ENCODE data around the gene SLC5A11.

Gene SLC5A11

GRCh38 chr16:24819462-24820040, 26.2 kb upstream of the SLC5A11 start:
- Histone ChIP-seq H3K9me3 (replicated peaks in 1 of 11) (no peaks in the 10 kb centered on the region), H3K27me3 (no peaks in the 10 kb centered on the region), H3K36me3 (peaks cover 92 to 100% (median 98%) of the 10 kb centered on the region in 11 experiments), H3K4me2 (peak overlapping the region in 6 of 11 experiments; percentile 18 to 57 (median 49); a peak in 7 of 22 replicates), H3K4me1 (peaks cover 7 to 25% (median 18%) of the 10 kb centered on the region in 10 experiments; a peak in 16 of 20 replicates), H3K4me3 (no peak overlapping the region), H4K20me1 (peaks cover 0 to 23% (median 7%) of the 10 kb centered on the region in 11 experiments; a peak in 12 of 22 replicates), H3K9ac (peak overlapping the region in 4 of 11 experiments; percentile 6 to 44 (median 32); a peak in 4 of 22 replicates), H3K27ac (peak overlapping the region in 9 of 11 experiments; percentile 5 to 77 (median 67); a peak in 14 of 22 replicates)
- no peak for TF ChIP-seq Cebpa-rat (IDR thresholded peaks at IDR 0.05)

GRCh38 chr16:24820522-24820921, 25.2 kb upstream of the SLC5A11 start:
- H3K27ac ChIP-seq: peak overlapping the region in 9 of 11 experiments; percentile 5 to 77 (median 67); a peak in 15 of 22 replicates
- peaks cover 91 to 100% (median 98%) of the 10 kb centered on the region in 11 experiments for H3K36me3 ChIP-seq
- H3K27me3 ChIP-seq: no peaks in the 10 kb centered on the region
- peak in 6 of 11 experiments; percentile 8 to 85 (median 70); a peak in 8 of 22 replicates for TF ChIP-seq Cebpa-rat (IDR thresholded peaks at IDR 0.05)
- H3K4me2 ChIP-seq: peak overlapping the region in 7 of 11 experiments; percentile 18 to 57 (median 45); a peak in 10 of 22 replicates
- H3K9me3 ChIP-seq (replicated peaks in 1 of 11): no peaks in the 10 kb centered on the region
- no peak overlapping the region for H3K4me3 ChIP-seq
- H3K4me1 ChIP-seq: peaks cover 7 to 25% (median 18%) of the 10 kb centered on the region in 10 experiments; a peak in 16 of 20 replicates
- peak overlapping the region in 5 of 11 experiments; percentile 17 to 56 (median 46); a peak in 7 of 22 replicates for H3K9ac ChIP-seq
- H4K20me1 ChIP-seq: peaks cover 0 to 23% (median 7%) of the 10 kb centered on the region in 11 experiments; a peak in 12 of 22 replicates

GRCh38 chr16:24821129-24821528, 24.6 kb upstream of the SLC5A11 start:
- Histone ChIP-seq H3K27me3 (no peaks in the 10 kb centered on the region), H3K4me3 (no peak overlapping the region), H3K4me1 (peaks cover 7 to 25% (median 18%) of the 10 kb centered on the region in 10 experiments; a peak in 16 of 20 replicates), H3K4me2 (peak overlapping the region in 5 of 11 experiments; percentile 2 to 57 (median 45); a peak in 6 of 22 replicates), H3K36me3 (peaks cover 91 to 100% (median 98%) of the 10 kb centered on the region in 11 experiments), H4K20me1 (peaks cover 0 to 23% (median 7%) of the 10 kb centered on the region in 11 experiments; a peak in 12 of 22 replicates), H3K27ac (peak overlapping the region in 9 of 11 experiments; percentile 22 to 77 (median 67); a peak in 15 of 22 replicates), H3K9ac (peak overlapping the region in 6 of 11 experiments; percentile 15 to 56 (median 45); a peak in 8 of 22 replicates), H3K9me3 (replicated peaks in 1 of 11) (no peaks in the 10 kb centered on the region)
- TF ChIP-seq Cebpa-rat (IDR thresholded peaks at IDR 0.05): no peak

GRCh38 chr16:24822542-24822941, 23.2 kb upstream of the SLC5A11 start:
- peaks cover 91 to 100% (median 98%) of the 10 kb centered on the region in 11 experiments for H3K36me3 ChIP-seq
- H3K27me3 ChIP-seq: no peaks in the 10 kb centered on the region
- no peak overlapping the region for H3K9ac ChIP-seq
- H3K9me3 ChIP-seq (replicated peaks in 1 of 11): no peaks in the 10 kb centered on the region
- peaks cover 7 to 25% (median 18%) of the 10 kb centered on the region in 10 experiments; a peak in 16 of 20 replicates for H3K4me1 ChIP-seq
- H3K27ac ChIP-seq: peak overlapping the region in 3 of 11 experiments; percentile 71 to 77 (median 73); a peak in 2 of 22 replicates
- H3K4me2 ChIP-seq: no peak overlapping the region
- no peak for TF ChIP-seq Cebpa-rat (IDR thresholded peaks at IDR 0.05)
- H4K20me1 ChIP-seq: peaks cover 0 to 25% (median 7%) of the 10 kb centered on the region in 11 experiments; a peak in 11 of 22 replicates
- H3K4me3 ChIP-seq: no peak overlapping the region

- peaks cover 91 to 100% (median 98%) of the 10 kb centered on the region in 11 experiments for H3K36me3 ChIP-seq
- H3K27ac ChIP-seq: peak overlapping the region in 1 of 11 experiments; percentile 73; a peak in 1 of 22 replicates
- no peaks in the 10 kb centered on the region for H3K9me3 ChIP-seq (replicated peaks in 1 of 11)
- no peak overlapping the region for H3K9ac ChIP-seq
- H3K4me3 ChIP-seq: no peak overlapping the region
- peaks cover 7 to 25% (median 18%) of the 10 kb centered on the region in 10 experiments; a peak in 16 of 20 replicates for H3K4me1 ChIP-seq
- no peaks in the 10 kb centered on the region for H3K27me3 ChIP-seq
- H4K20me1 ChIP-seq: peaks cover 0 to 25% (median 7%) of the 10 kb centered on the region in 11 experiments; a peak in 11 of 22 replicates
- H3K4me2 ChIP-seq: no peak overlapping the region
- no peak for TF ChIP-seq Cebpa-rat (IDR thresholded peaks at IDR 0.05)
Observed at GRCh38 chr16:24822974-24823373, 22.8 kb upstream of the SLC5A11 start.

GRCh38 chr16:24825696-24826095, 20.1 kb upstream of the SLC5A11 start:
- H3K27me3 ChIP-seq: no peaks in the 10 kb centered on the region
- H3K4me3 ChIP-seq: no peak overlapping the region
- H3K27ac ChIP-seq: no peak overlapping the region
- peaks cover 69 to 91% (median 79%) of the 10 kb centered on the region in 11 experiments for H3K36me3 ChIP-seq
- no peak overlapping the region for H3K9ac ChIP-seq
- peaks cover 0 to 30% (median 6%) of the 10 kb centered on the region in 11 experiments; a peak in 9 of 22 replicates for H4K20me1 ChIP-seq
- no peak overlapping the region for H3K4me2 ChIP-seq
- H3K9me3 ChIP-seq (replicated peaks in 1 of 11): no peaks in the 10 kb centered on the region
- TF ChIP-seq Cebpa-rat (IDR thresholded peaks at IDR 0.05): no peak
- H3K4me1 ChIP-seq: peaks cover 0 to 12% (median 7%) of the 10 kb centered on the region in 10 experiments; a peak in 13 of 20 replicates

GRCh38 chr16:24826096-24826690, 19.6 kb upstream of the SLC5A11 start:
- peaks cover 0 to 30% (median 6%) of the 10 kb centered on the region in 11 experiments; a peak in 9 of 22 replicates for H4K20me1 ChIP-seq
- H3K27me3 ChIP-seq: no peaks in the 10 kb centered on the region
- H3K27ac ChIP-seq: no peak overlapping the region
- peaks cover 64 to 86% (median 74%) of the 10 kb centered on the region in 11 experiments for H3K36me3 ChIP-seq
- H3K4me3 ChIP-seq: no peak overlapping the region
- no peaks in the 10 kb centered on the region for H3K9me3 ChIP-seq (replicated peaks in 1 of 11)
- no peak overlapping the region for H3K4me2 ChIP-seq
- TF ChIP-seq Cebpa-rat (IDR thresholded peaks at IDR 0.05): no peak
- H3K9ac ChIP-seq: no peak overlapping the region
- peaks cover 0 to 7% (median 2%) of the 10 kb centered on the region in 10 experiments; a peak in 8 of 20 replicates for H3K4me1 ChIP-seq

- no peaks in the 10 kb centered on the region for H3K4me1 ChIP-seq
- peaks cover 0 to 30% (median 6%) of the 10 kb centered on the region in 11 experiments; a peak in 9 of 22 replicates for H4K20me1 ChIP-seq
- no peaks in the 10 kb centered on the region for H3K27me3 ChIP-seq
- no peaks in the 10 kb centered on the region for H3K9me3 ChIP-seq (replicated peaks in 1 of 11)
- peaks cover 56 to 78% (median 66%) of the 10 kb centered on the region in 11 experiments for H3K36me3 ChIP-seq
- TF ChIP-seq Cebpa-rat (IDR thresholded peaks at IDR 0.05): no peak
- no peak overlapping the region for H3K4me2 ChIP-seq
- no peak overlapping the region for H3K9ac ChIP-seq
- H3K27ac ChIP-seq: no peak overlapping the region
- no peak overlapping the region for H3K4me3 ChIP-seq
Observed at GRCh38 chr16:24826817-24827566, 18.8 kb upstream of the SLC5A11 start.
